Prostate gland (tissue), 2 donors: ENCODE measurements around the gene DDX28.

Source experiments
- CTCF ChIP-seq, 4 experiments: fragments of 200-600 bp in 2 of 4; fragments of 450-650 bp in 2 of 4; sonication (generic) in 2 of 4; IDR thresholded peaks; 1 replicate in 3 of 4; 2 replicates in 1 of 4; pipeline ENCODE4 v1.5.1; 2016 to 2019; ENCODE audit warnings: antibody characterized with exemption in 4 of 4, mild to moderate bottlenecking in 2 of 4, moderate library complexity in 2 of 4
- POLR2A ChIP-seq: fragments of 450-650 bp; IDR thresholded peaks from one replicate; pipeline ENCODE4 v1.6.1; 2016; ENCODE audit warnings: antibody characterized with exemption, mild to moderate bottlenecking
- POLR2AphosphoS5 ChIP-seq: sonication (generic); formaldehyde crosslinking; IDR thresholded peaks from one replicate; pipeline ENCODE4 v1.6.1; 2017; ENCODE audit warnings: antibody characterized with exemption

GRCh38 chr16:67995423-67995822 lies 27.6 kb downstream of the DDX28 start:
- TF ChIP-seq CTCF (IDR thresholded peaks at IDR 0.05): no peak
- no peak for TF ChIP-seq POLR2AphosphoS5
- no peak for TF ChIP-seq POLR2A
